ENCODE results near the gene CEP85L. TPM values are rescaled to one million over a fixed set of nuclear protein-coding genes. Genes with fewer than 3 reads are reported as not detected.
A peak's percentile ranks its signal among the peaks of the same experiment; 100 is the strongest.

CEP85L gene
- total RNA-seq, 1 donor from 2014 or later = 11.0 TPM

DNA sequence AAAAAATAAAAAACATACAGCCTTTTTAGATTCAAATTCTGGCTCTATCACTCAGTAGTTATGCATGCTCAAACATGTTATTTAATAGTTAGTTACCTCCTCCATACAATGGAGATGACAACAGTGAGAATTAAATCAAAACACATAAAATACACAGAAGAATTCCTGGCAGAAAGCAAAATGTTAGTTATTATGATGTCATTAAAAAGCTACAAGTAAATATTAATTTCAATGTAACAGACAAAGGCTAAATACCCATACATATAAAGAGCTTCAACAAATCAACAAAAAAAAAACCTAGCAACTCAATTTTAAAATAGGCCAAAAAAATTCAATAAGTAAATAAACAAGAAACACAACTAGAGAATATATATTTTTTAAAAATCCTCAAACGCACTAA, 81.9 kb downstream of the CEP85L start:
- Histone ChIP-seq H3K27ac (no peak overlapping the region), H3K36me3 (no peaks in the 10 kb centered on the region), H3K9me3 (peaks cover 14% of the 10 kb centered on the region), H3K4me1 (peaks cover 6% of the 10 kb centered on the region), H3K4me3 (no peak overlapping the region), H3K27me3 (ENCODE audit: low read depth) (no peaks in the 10 kb centered on the region)
- TF ChIP-seq, protein P1, sequence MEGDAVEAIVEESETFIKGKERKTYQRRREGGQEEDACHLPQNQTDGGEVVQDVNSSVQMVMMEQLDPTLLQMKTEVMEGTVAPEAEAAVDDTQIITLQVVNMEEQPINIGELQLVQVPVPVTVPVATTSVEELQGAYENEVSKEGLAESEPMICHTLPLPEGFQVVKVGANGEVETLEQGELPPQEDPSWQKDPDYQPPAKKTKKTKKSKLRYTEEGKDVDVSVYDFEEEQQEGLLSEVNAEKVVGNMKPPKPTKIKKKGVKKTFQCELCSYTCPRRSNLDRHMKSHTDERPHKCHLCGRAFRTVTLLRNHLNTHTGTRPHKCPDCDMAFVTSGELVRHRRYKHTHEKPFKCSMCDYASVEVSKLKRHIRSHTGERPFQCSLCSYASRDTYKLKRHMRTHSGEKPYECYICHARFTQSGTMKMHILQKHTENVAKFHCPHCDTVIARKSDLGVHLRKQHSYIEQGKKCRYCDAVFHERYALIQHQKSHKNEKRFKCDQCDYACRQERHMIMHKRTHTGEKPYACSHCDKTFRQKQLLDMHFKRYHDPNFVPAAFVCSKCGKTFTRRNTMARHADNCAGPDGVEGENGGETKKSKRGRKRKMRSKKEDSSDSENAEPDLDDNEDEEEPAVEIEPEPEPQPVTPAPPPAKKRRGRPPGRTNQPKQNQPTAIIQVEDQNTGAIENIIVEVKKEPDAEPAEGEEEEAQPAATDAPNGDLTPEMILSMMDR (IDR thresholded peaks at IDR 0.05) = no peak
- ATAC-seq (no peak), DNase-seq (no peak)
- intact Hi-C loops (cut with DNase I) = no loop called here

DNA sequence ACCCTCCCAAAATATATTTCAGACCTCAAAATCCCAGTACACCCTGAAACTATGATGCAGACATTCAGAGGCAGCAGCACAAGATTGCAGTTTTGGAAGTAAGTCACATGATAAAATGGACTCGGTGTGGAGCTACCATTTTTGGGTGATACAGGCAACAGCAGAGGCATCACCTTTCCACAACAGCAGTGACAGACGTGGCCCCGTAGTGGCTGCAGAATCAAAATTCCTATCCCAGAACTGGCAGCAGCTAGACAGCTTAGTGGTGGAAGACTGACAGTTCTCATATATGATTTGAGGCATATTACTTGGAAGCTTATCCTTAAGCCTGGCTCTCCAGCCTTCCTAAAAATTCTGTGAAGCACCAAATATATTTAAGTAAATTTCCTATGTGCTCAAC, 83.4 kb downstream of the CEP85L start:
- DNase-seq (no peak), ATAC-seq (no peak)
- Histone ChIP-seq H3K27me3 (ENCODE audit: low read depth) (no peaks in the 10 kb centered on the region), H3K27ac (no peak overlapping the region), H3K9me3 (peaks cover 3% of the 10 kb centered on the region), H3K4me3 (no peak overlapping the region), H3K36me3 (no peaks in the 10 kb centered on the region), H3K4me1 (peaks cover 6% of the 10 kb centered on the region)
- TF ChIP-seq, protein P1 (IDR thresholded peaks at IDR 0.05) = no peak
- intact Hi-C loops (cut with DNase I) = no loop called here

DNA sequence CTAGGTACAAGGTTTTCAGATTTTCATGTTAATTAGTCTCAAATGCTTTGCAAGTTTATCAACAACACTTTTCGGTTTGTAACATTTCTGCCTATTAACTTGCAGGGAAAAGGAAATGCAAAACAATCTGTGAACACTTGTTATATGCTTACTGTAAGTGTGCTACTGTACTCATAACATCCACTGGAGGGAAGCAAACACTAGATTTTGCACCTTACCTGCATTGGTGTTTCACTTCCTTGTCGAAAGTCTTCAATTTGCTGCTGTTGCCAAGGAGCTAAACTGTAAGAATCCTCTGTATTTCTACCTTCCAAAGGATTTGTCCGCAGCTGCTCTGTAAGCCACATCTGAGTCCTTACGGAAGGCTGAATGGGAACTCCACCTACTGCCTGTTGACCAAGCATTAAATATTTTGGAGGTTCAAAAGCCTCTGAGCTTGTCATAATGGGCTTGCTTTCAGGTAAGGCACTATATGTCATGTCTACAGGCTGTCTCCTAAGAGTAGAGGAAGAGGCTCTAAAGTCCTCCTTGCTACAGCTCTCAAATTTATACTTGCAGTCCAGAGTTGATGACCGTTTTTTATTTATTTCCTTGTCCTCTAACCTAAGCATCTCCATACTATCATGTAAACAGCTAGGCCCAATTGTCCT, 86.0 kb downstream of the CEP85L start:
- Histone ChIP-seq H3K36me3 (no peaks in the 10 kb centered on the region), H3K4me1 (peaks cover 6% of the 10 kb centered on the region), H3K27ac (no peak overlapping the region), H3K4me3 (no peak overlapping the region), H3K27me3 (ENCODE audit: low read depth) (no peaks in the 10 kb centered on the region), H3K9me3 (no peaks in the 10 kb centered on the region)
- intact Hi-C loops (cut with DNase I) = no loop called here
- no peak for DNase-seq
- TF ChIP-seq, protein P1 (IDR thresholded peaks at IDR 0.05) = peak; percentile 41
- peak in 1 of 2 donors; percentile 49 for ATAC-seq

DNA sequence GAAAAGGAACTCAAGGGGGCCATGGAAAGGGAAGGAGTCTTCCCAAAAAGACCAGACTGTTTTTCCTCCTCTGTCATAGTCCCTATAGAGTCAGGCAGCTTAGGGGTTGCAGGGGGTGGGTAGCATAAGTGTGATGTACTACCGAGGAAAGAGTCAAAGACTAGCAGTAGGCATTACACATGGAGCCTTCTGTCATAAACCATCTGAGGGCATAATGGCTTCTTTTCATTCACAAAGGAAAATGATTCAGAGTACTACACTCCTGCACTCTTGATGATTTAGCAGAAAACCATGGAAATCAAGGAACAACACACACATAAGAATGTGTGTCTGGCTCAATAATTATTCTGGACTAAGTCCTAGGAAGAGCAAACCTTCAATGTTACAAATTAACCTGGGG, 88.4 kb downstream of the CEP85L start:
- Histone ChIP-seq H3K27me3 (ENCODE audit: low read depth) (no peaks in the 10 kb centered on the region), H3K4me1 (peaks cover 6% of the 10 kb centered on the region), H3K27ac (no peak overlapping the region), H3K4me3 (no peak overlapping the region), H3K9me3 (no peaks in the 10 kb centered on the region), H3K36me3 (no peaks in the 10 kb centered on the region)
- DNase-seq (no peak), ATAC-seq (no peak)
- intact Hi-C loops (cut with DNase I) = no loop called here
- TF ChIP-seq, protein P1 (IDR thresholded peaks at IDR 0.05) = no peak

DNA sequence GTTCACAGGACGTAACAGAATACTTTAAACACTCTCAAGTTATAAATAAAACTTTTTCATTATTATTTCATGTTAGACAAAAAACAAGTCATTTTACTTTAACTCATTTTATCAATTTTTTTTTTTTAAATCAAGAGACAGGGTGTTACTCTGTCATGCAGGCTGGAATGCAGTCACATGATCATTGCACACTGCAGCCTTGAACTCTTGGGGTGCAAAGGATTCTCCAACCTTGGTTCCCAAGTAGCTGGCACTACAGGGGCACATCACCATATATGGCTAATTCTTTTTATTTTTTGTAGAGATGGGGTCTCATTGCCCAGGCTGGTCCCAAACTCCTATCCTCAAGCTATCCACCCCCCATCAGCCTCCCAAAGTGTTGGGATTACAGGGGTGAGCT, 89.1 kb downstream of the CEP85L start:
- Histone ChIP-seq H3K9me3 (no peaks in the 10 kb centered on the region), H3K27ac (no peak overlapping the region), H3K27me3 (ENCODE audit: low read depth) (no peaks in the 10 kb centered on the region), H3K36me3 (no peaks in the 10 kb centered on the region), H3K4me3 (no peak overlapping the region), H3K4me1 (peaks cover 5% of the 10 kb centered on the region)
- no peak for ATAC-seq
- TF ChIP-seq, protein P1 (IDR thresholded peaks at IDR 0.05) = no peak
- intact Hi-C loops (cut with DNase I) = no loop called here
- no peak for DNase-seq

Data from lower lobe of right lung (tissue), 2 donors.